Medulla oblongata (tissue), 1 donor: Measurements from ENCODE around the gene CLDN11.
A peak's percentile ranks its signal among the peaks of the same experiment; 100 is the strongest.

Source experiments
- DNase-seq: peaks from one replicate; pipeline ENCODE4 v3.0.0-alpha.2; 2015; ENCODE audit errors: extremely low spot score

Gene CLDN11

DNA sequence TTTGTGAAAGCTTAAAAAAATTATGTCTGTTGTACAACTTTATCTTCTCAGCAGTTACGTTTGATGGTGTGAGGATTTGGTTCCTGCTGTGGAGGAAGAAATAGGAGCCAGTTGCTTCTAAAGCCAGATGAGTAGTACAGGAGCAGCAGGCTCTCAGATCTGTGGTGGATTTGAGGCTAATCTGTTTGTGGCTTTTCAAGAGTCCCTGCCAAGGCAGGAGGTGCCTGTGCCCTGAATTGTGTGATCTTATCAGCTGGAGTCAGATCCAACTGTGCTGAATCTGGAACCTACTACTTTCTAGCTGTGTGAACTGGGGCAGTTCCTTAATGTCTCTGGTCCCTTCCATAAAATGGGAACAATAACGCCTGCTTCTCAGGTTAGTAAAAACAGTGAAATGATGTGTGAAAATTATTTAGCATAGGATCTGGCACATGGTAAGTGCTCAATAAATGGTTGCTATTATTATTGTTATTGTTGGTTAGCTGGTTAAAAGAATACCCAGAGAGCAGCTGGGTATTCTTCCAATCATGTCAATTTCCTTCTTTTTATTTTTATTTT, 7.7 kb downstream of the CLDN11 start:
- DNase-seq, result no peak

GRCh38 chr3:170428095-170428494, 9.4 kb downstream of the CLDN11 start:
- DNase-seq, result no peak

DNA sequence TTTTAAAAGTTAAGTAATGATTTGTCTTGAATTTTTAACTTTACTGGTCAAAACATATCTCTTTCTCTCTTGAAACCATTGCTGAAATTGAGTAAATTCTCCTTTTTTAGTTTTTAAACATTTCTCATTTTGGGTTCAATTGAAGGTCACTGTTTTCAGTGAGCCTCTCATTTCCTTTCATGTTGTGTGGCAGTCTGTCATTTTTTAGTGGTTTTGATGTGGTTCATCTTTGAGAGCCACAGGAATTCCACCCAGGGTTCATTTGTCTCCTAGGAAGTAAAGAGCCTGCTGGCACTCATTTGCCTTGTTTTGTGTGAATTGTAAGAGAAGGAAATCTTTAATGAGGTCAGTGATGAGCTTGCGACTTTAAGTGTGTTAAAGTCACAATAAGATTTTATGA, 10.4 kb downstream of the CLDN11 start:
- DNase-seq, result peak; percentile 70

GRCh38 chr3:170431054-170431453, 12.4 kb downstream of the CLDN11 start:
- no peak for DNase-seq

DNA sequence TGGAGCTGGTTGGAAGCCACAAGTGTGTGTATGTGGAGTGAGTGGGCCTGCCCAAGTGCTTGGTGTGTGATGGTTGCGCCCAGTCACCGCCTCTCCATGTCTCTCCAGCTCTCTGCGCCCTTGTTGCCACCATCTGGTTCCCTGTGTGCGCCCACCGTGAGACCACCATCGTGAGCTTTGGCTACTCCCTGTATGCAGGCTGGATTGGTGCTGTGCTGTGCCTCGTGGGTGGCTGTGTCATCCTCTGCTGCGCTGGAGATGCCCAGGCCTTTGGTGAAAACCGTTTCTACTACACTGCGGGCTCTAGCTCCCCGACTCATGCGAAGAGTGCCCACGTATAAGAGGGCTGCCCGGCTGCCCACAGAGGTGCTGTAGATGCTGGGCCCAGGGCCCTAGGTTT, 13.7 kb downstream of the CLDN11 start:
- DNase-seq, result no peak

- DNase-seq, result no peak
These were observed 18.0 kb downstream of the CLDN11 start for GRCh38 chr3:170436697-170437096.

DNA sequence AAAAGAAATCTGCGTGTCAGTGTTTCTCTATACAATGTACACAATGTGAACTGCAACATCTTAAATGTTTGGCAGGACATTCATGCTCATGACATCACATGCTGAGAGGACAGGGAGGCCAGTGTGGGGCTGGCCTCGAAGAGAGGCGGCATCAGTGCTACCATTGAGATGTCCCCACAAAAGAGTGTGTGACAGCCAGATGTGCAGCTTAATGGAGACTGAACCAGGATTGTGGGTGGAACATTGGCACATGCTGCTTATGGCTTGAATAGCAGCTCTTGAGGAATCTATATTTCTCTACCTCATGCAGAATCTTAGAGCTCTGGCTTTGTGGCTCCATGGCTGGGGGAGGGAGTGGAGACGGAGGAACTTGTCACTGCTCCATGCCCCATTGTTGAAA, 18.5 kb downstream of the CLDN11 start:
- DNase-seq, result peak; percentile 93

- DNase-seq, result peak; percentile 44
These were observed 19.2 kb downstream of the CLDN11 start for GRCh38 chr3:170437696-170438407.

- DNase-seq, result no peak
These were observed 20.2 kb downstream of the CLDN11 start for GRCh38 chr3:170438836-170439235.

- no peak for DNase-seq
These were observed 21.7 kb downstream of the CLDN11 start for GRCh38 chr3:170440344-170440743.

DNA sequence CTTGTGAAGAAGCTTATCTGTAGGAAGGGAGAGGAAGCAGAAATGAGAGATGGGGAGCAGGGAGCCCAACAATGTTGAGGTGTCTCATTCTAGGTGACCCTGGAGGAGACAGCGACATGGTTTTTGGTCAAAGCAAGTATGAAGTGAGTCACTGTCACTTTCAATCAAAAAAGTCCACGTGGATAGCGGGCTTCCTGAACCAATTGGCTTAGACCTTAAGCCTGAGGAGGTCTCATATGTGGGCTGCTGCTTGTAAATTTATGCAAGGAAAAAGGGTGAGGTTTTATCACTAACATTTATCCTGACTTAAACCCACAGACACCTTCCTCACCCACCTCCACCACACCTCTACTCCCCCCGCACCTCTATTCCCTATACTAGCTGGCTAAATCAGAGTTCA, 22.7 kb downstream of the CLDN11 start:
- DNase-seq, result no peak

DNA sequence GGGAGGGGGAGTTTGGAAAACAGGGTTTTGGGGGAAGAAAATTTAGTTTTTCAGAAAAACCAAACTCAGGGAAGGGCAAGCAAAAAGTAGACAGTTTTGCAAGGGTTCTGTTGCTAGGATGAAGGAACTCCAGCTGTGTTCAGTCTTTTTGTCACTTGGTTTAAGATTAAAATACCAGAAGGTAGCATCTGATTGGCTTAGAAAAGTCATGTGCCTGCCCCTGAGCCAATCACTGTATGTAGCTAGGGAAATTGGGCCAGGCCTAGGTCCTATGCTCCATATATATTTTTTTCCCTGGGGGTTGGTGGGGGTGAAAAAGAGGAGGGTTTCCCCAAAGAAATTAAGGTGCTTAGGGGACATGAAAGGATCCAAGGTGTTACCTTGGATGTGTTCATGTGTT, 24.3 kb downstream of the CLDN11 start:
- DNase-seq, result no peak

DNA sequence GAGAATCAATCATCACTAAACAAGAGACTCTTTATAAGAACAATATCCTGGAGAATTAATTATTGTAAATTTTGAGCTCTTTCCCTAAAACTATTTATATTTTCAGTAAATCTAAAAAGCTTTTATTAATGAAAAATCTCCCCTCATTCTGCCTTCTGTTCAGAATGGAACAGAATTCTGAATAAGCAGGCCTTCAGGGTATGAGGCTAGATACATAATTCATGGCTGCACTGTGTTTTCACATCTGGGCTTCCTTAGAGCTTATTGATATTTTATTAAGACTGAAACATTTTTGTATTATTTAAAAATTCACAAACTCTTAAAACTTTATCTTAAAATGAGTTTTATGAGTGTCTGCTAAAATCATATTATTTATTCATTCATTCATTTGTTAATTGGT, 24.8 kb downstream of the CLDN11 start:
- DNase-seq, result no peak

- peak; percentile 50 for DNase-seq
These were observed 29.9 kb downstream of the CLDN11 start for GRCh38 chr3:170448584-170448983.

GRCh38 chr3:170450039-170450438, 31.4 kb downstream of the CLDN11 start:
- no peak for DNase-seq

- no peak for DNase-seq
These were observed 35.8 kb downstream of the CLDN11 start for GRCh38 chr3:170454509-170454908.

- DNase-seq, result no peak
These were observed 39.6 kb downstream of the CLDN11 start for GRCh38 chr3:170458285-170458684.

GRCh38 chr3:170463011-170463410, 44.3 kb downstream of the CLDN11 start:
- DNase-seq, result no peak

DNA sequence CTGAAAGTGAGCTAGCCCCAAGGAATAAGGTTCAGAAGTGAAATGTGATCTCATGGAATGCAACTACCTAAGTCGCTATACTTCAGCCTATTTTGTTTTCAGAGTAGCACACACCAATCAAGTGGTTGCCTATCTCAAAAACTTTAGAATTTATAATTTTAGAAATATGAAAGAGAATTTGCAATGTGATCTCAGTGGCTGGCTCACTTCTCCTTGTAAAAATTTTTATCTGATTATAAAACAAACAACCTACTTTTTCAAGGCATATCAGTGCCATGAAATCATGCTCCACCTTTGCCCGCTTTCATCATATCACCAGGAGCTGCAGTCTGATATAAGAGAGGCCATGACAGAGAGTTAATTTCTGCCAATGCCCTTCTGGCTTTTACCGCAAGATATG, 47.3 kb downstream of the CLDN11 start:
- DNase-seq, result no peak

DNA sequence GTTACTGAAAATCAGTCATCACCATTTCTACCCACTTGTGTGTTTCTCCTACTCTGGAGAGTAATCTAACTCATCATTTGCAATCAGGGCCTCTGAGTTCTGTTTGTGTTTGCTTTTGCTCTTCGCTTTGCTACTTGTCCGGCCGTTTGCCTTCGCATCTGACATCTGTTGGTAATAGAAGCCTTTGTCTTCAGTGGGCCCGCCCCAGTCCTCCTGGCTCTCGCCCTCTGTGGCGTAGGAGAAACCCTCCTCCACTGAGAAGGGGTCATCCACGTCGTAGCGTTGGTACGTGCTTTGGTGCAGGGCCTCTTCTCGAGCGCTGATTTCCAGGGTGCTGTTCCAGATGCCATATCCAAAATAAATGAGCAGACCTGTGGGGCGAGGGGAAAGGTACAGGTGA, 48.3 kb downstream of the CLDN11 start:
- DNase-seq, result peak; percentile 90

DNA sequence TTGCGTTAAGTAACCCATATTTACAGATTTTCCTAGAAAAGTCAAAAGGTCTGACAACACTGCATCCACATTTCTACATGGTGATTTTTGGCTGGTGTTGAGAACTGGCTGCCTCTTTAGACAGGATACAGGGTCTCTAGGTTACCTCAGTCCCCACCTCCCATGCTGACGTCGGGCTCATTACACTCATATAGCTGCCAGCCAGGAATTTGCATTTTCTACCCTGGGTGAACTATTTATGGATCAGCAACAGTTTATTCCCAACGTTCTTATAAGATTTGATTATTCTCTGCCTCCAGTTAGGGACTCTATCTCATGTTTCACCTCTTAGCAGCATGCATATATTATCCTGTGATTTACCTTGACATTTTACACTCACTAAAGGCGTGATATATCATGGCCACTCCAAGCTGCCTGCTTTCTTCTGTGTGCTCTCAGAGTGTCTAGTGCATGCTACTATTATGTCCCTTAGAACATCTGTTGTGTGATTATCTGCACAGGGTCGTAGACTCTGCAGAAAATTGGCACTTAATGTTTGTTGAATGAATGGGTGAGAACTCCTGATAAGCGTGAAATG, 49.0 kb downstream of the CLDN11 start:
- no peak for DNase-seq

DNA sequence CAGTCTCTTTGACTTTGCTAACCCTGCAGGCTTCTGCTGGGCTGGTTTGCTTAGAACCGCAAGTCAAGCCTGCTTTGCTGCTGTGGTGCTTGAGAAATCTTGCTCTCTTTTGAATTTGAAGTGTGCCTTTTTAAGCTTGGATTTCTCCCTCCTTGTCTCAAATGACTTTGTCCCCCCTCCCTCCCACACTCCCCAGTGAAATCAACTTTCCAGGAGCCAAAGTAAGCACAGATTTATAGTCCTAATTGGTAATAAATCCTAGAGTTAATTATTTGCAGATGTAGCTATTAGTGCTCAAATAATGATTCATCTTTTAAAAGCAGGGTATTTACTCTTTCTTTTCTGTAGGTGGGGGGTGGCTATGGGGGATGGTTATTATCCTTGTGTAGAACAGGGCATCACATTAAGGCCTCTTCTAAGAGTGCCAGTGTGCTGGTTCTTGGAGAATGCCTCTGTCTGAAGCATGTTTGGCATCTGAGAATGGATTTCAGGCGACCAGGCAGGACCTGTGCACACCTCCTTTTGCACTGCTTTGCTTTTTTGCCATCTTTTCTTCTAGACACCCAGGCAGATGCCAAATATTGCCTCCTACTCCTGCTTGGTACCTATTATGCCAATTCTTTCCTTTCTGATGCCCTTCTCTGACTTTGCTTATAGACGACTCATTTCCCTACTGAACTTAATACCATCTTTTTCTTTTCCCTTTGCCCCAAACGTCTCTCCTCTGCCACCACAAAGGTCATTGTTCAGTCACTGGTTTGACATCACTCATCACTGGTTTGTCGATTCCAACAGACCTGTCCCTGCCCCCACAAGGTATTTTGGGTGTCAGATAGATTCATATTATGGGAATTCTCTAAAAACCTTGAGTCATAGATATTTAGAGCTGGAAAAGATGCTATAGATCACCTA, 50.7 kb downstream of the CLDN11 start:
- peak; percentile 49 for DNase-seq
